Endothelial cell of umbilical vein (primary cell): ENCODE measurements around the gene KCNV2. TPM values are rescaled to one million over a fixed set of nuclear protein-coding genes. Genes with fewer than 3 reads are reported as not detected.

Source experiments
- BruUV-seq: library from RNA; stranded (reverse); fragments of 400-500 nt; replicated peaks from 2 replicates; lab custom pipeline; 2021; lab: Mats Ljungman, UMichigan
- CTCF ChIA-PET: fragments of 300-600, 350-600 bp; sonication (Branson Sonifier 250); formaldehyde crosslinking; loops from one replicate; lab custom pipeline; 2021; ENCODE audit warnings: antibody characterized with exemption, inconsistent platforms; lab: Charles Lee
- POLR2A ChIA-PET: fragments of 300-600, 350-600 bp; sonication (Branson Sonifier 250); formaldehyde crosslinking; loops from one replicate; lab custom pipeline; 2021; ENCODE audit warnings: antibody characterized with exemption, inconsistent platforms; lab: Charles Lee
- DNase-seq: peaks from one replicate; pipeline ENCODE4 v3.0.0-alpha.2; 2011; ENCODE audit warnings: low read depth, low spot score
- FAIRE-seq: peaks from 2 replicates; lab custom pipeline; 2011; peaks lifted over from hg19 to GRCh38; lab: Jason Lieb, UNC
- H2AFZ ChIP-seq: 2 replicates; pipeline ENCODE4 v1.6.0; 2012; ENCODE audit warnings: low read depth, low read length, control low read depth, inconsistent platforms
- H3K27ac ChIP-seq: 2 replicates; pipeline ENCODE4 v1.5.1; 2011; ENCODE audit warnings: low read depth, mild to moderate bottlenecking, control low read depth, low read length, moderate library complexity; ENCODE audit not compliant: insufficient read depth
- H3K27me3 ChIP-seq, 2 experiments: 2 replicates each; pipeline versions ENCODE4 v1.6.0 to v1.6.1; 2011; ENCODE audit warnings: low read length in 2 of 2, mixed read lengths in 1 of 2; ENCODE audit not compliant: control insufficient read depth in 2 of 2, insufficient read depth in 2 of 2
- H3K36me3 ChIP-seq, 2 experiments: 2 replicates in 1 of 2; 3 replicates in 1 of 2; pipeline ENCODE4 v1.5.1; 2011; ENCODE audit warnings: low read length in 2 of 2, mild to moderate bottlenecking in 1 of 2, moderate library complexity in 1 of 2; ENCODE audit not compliant: control insufficient read depth in 2 of 2, insufficient read depth in 2 of 2; ENCODE audit errors: extremely low read depth in 1 of 2
- H3K4me1 ChIP-seq: 3 replicates; pipeline ENCODE4 v1.5.1; 2011; ENCODE audit warnings: mild to moderate bottlenecking, low read length; ENCODE audit not compliant: control insufficient read depth, insufficient read depth; ENCODE audit errors: extremely low read depth
- H3K4me2 ChIP-seq: 2 replicates; pipeline ENCODE4 v1.6.1; 2011; ENCODE audit warnings: low read length, control low read depth, mixed read lengths; ENCODE audit not compliant: insufficient read depth
- H3K4me3 ChIP-seq, 3 experiments: fragments of 200-600 bp in 1 of 3; sonication (generic), shearing (Covaris generic) in 1 of 3; replicated peaks in 1 of 3; 2 replicates each; pipeline ENCODE4 v1.5.1; 2011 to 2016; ENCODE audit warnings: control low read depth in 3 of 3, low read length in 3 of 3, mild to moderate bottlenecking in 2 of 3, inconsistent platforms in 1 of 3, low read depth in 1 of 3, moderate library complexity in 1 of 3; ENCODE audit not compliant: insufficient read depth in 1 of 3
- H3K79me2 ChIP-seq: 2 replicates; pipeline ENCODE4 v1.6.0; 2012; ENCODE audit warnings: low read length, inconsistent platforms; ENCODE audit not compliant: control insufficient read depth, insufficient read depth
- H3K9ac ChIP-seq: replicated peaks from 2 replicates; pipeline ENCODE3; 2011; ENCODE audit warnings: low read length, control low read depth; ENCODE audit not compliant: insufficient read depth; ENCODE audit errors: extremely low read depth
- H3K9me1 ChIP-seq: replicated peaks from 3 replicates; pipeline ENCODE4 v1.6.0; 2011; ENCODE audit warnings: mild to moderate bottlenecking, low read length; ENCODE audit not compliant: control insufficient read depth, insufficient read depth; ENCODE audit errors: extremely low read depth
- H3K9me3 ChIP-seq: replicated peaks from 2 replicates; pipeline ENCODE4 v1.5.1; 2012; ENCODE audit warnings: low read length, inconsistent platforms; ENCODE audit not compliant: control insufficient read depth, insufficient read depth
- H4K20me1 ChIP-seq: replicated peaks from 2 replicates; pipeline ENCODE3; 2011; ENCODE audit warnings: mild to moderate bottlenecking, low read length; ENCODE audit not compliant: control insufficient read depth, insufficient read depth; ENCODE audit errors: extremely low read depth
- EZH2 ChIP-seq: IDR thresholded peaks from 2 replicates; pipeline ENCODE4 v1.6.1; 2012; ENCODE audit warnings: borderline replicate concordance, low read depth, mild to moderate bottlenecking, moderate library complexity, low read length, inconsistent platforms; ENCODE audit not compliant: severe bottlenecking
- FOS ChIP-seq: IDR thresholded peaks from 2 replicates; pipeline ENCODE4 v1.6.1; 2011; ENCODE audit warnings: mild to moderate bottlenecking, low read length, moderate library complexity, borderline replicate concordance; ENCODE audit not compliant: insufficient read depth
- GATA2 ChIP-seq: IDR thresholded peaks from 2 replicates; pipeline ENCODE4 v1.7.0; 2011; ENCODE audit warnings: low read depth, mild to moderate bottlenecking, moderate library complexity, mixed read lengths, low read length; ENCODE audit not compliant: insufficient read length, insufficient read depth
- JUN ChIP-seq: IDR thresholded peaks from 2 replicates; pipeline ENCODE4 v1.6.1; 2011; ENCODE audit warnings: borderline replicate concordance, low read depth; ENCODE audit not compliant: insufficient read length, insufficient read depth
- MYC ChIP-seq: IDR thresholded peaks from one replicate; pipeline ENCODE4 v1.6.1; 2011; ENCODE audit warnings: mild to moderate bottlenecking, low read depth, low read length
- POLR2A ChIP-seq: IDR thresholded peaks from 2 replicates; pipeline ENCODE4 v1.6.1; 2012; ENCODE audit warnings: low read depth, mild to moderate bottlenecking, control low read depth, low read length
- POLR2AphosphoS5 ChIP-seq: IDR thresholded peaks from 2 replicates; pipeline ENCODE4 v1.6.1; 2012; ENCODE audit warnings: low read depth, mild to moderate bottlenecking, control low read depth, low read length, moderate library complexity; ENCODE audit not compliant: insufficient read depth
- dilution Hi-C: fragments of 300-500 bp; cut with MboI; formaldehyde crosslinking; loops from one replicate; pipeline ENCODE4 v1.15.0; 2019; ENCODE audit warnings: low sequenced_read_pairs; ENCODE audit not compliant: extremely low pct_ligation_motif_present
- intact Hi-C: fragments of 100-400 bp; cut with micrococcal nuclease; formaldehyde crosslinking; loops from one replicate; pipeline ENCODE4 v1.10.0; 2022
- polyA plus RNA-seq, 4 experiments: library from polyadenylated mRNA; depleted of rRNA in 3 of 4; stranded (reverse) in 3 of 4; unstranded in 1 of 4; fragments of >200 nt; gene quantifications; 2 replicates each; pipeline versions ENCODE4 v1.2.1 to v1.2.3, GENCODE V29; 2011 to 2012; ENCODE audit warnings: missing spikeins in 1 of 4
- total RNA-seq: library from RNA; stranded (reverse); gene quantifications from 2 replicates; pipeline ENCODE4 v1.2.3, GENCODE V29; 2021
- TF ChIP-seq, protein P1 (sequence below): IDR thresholded peaks from 2 replicates; pipeline ENCODE4 v1.6.1; 2011; ENCODE audit not compliant: insufficient read depth, insufficient read length
- TF ChIP-seq, protein P2 (sequence below), 2 donors: IDR thresholded peaks; 1 replicate in 1 of 2; 2 replicates in 1 of 2; pipeline ENCODE4 v1.5.1; 2011; ENCODE audit warnings: low read length in 2 of 2, mild to moderate bottlenecking in 2 of 2, moderate library complexity in 2 of 2, control low read depth in 1 of 2, inconsistent platforms in 1 of 2, low read depth in 1 of 2; ENCODE audit not compliant: insufficient read depth in 1 of 2; ENCODE audit errors: extremely low read depth in 1 of 2

The KCNV2 gene
- total and polyA plus RNA-seq, 2 donors (not counting 3 experiments of a cell fraction or from before 2014, with no cell fraction given) = not detected

DNA sequence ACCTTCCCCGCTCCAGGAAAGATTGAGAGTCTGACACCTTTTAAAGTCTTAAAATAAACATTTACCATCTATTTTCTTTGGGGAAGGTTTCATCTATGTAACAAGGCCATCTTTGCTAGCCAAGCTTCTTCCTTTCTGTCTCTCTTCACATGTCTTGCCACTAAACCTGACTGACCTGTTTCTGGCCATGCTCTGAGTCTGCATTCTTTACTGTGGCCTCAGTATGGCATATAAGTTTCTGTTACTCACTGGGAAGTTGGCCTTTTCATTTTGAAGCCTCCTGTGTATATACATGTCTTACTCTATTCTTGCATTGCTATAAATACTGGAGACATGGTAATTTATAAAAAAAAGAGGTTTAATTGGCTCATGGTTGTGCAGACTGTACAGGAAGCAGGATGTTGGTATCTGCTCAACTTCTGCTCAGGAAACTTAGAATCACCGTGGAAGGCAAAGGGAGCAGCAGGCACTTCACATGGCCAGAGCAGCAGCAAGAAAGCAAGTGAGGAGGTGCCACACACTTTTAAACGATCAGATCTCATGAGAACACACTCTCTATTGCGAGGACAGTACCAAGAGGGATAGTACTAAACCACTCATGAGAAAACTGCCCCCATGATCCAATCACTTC is 48.1 kb downstream of the KCNV2 start:
- DNase-seq (peak; percentile 31), FAIRE-seq (no peak)
- no peaks in the 10 kb centered on the region for H3K27me3 ChIP-seq
- H3K4me2 ChIP-seq = no peak overlapping the region
- no peaks in the 10 kb centered on the region for H3K36me3 ChIP-seq
- intact Hi-C loops (no loop called here), dilution Hi-C loops (no loop called here)
- H3K4me1 ChIP-seq = no peaks in the 10 kb centered on the region
- POLR2A ChIA-PET = no interaction called here
- no peaks in the 10 kb centered on the region for H3K9me1 ChIP-seq
- no peak overlapping the region for H3K9ac ChIP-seq
- no peak overlapping the region for H3K4me3 ChIP-seq
- CTCF ChIA-PET = no interaction called here
- H4K20me1 ChIP-seq = no peaks in the 10 kb centered on the region
- H3K79me2 ChIP-seq = no peaks in the 10 kb centered on the region
- TF ChIP-seq, protein P1, sequence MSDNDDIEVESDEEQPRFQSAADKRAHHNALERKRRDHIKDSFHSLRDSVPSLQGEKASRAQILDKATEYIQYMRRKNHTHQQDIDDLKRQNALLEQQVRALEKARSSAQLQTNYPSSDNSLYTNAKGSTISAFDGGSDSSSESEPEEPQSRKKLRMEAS = no peak
- TF ChIP-seq GATA2 (no peak), JUN (no peak), EZH2 (no peak), POLR2A (no peak), FOS (no peak), POLR2AphosphoS5 (no peak), MYC (no peak)
- TF ChIP-seq, protein P2, sequence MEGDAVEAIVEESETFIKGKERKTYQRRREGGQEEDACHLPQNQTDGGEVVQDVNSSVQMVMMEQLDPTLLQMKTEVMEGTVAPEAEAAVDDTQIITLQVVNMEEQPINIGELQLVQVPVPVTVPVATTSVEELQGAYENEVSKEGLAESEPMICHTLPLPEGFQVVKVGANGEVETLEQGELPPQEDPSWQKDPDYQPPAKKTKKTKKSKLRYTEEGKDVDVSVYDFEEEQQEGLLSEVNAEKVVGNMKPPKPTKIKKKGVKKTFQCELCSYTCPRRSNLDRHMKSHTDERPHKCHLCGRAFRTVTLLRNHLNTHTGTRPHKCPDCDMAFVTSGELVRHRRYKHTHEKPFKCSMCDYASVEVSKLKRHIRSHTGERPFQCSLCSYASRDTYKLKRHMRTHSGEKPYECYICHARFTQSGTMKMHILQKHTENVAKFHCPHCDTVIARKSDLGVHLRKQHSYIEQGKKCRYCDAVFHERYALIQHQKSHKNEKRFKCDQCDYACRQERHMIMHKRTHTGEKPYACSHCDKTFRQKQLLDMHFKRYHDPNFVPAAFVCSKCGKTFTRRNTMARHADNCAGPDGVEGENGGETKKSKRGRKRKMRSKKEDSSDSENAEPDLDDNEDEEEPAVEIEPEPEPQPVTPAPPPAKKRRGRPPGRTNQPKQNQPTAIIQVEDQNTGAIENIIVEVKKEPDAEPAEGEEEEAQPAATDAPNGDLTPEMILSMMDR (IDR thresholded peaks at IDR 0.05; ENCODE audit: extremely low read depth in 1 of 2, insufficient read depth in 1 of 2, low read depth in 1 of 2, low read length in 2 of 2) = no peak
- no peak overlapping the region for H3K27ac ChIP-seq
- no peaks in the 10 kb centered on the region for H3K9me3 ChIP-seq
- H2AFZ ChIP-seq = no peak overlapping the region
- no TSS peak for BruUV-seq
